HG03135 (cell line): ENCODE results near the gene CAMK1G.

ENCODE experiments used
- ATAC-seq: cut with Tn5 transposase; IDR thresholded peaks from one replicate; pipeline ENCODE4 v1.9.1; 2021; ENCODE audit warnings: mild to moderate bottlenecking, moderate library complexity; ENCODE audit not compliant: unreplicated experiment

The CAMK1G gene

GRCh38 chr1:209583408-209583807, at the start of gene CAMK1G:
TSS of gene CAMK1G (plus strand) at chr1:209583714. CDS start at chr1:209594984, 11,270 bp downstream.
- ATAC-seq: no peak

GRCh38 chr1:209534496-209535250, 48.8 kb upstream of the CAMK1G start:
- ATAC-seq: no peak

- no peak for ATAC-seq
These were observed 46.7 kb upstream of the CAMK1G start for GRCh38 chr1:209536843-209537242.

- no peak for ATAC-seq
These were observed 46.0 kb upstream of the CAMK1G start for GRCh38 chr1:209537336-209538114.

- ATAC-seq: no peak
These were observed 43.9 kb upstream of the CAMK1G start for GRCh38 chr1:209539576-209539975.

GRCh38 chr1:209542585-209542984, 40.9 kb upstream of the CAMK1G start:
- ATAC-seq: no peak

- no peak for ATAC-seq
These were observed 39.4 kb upstream of the CAMK1G start for GRCh38 chr1:209544098-209544497.

- no peak for ATAC-seq
These were observed 38.1 kb upstream of the CAMK1G start for GRCh38 chr1:209545423-209545822.

- no peak for ATAC-seq
These were observed 37.0 kb upstream of the CAMK1G start for GRCh38 chr1:209546390-209547085.

GRCh38 chr1:209547626-209548025, 35.9 kb upstream of the CAMK1G start:
- ATAC-seq: no peak

GRCh38 chr1:209549443-209550205, 33.9 kb upstream of the CAMK1G start:
- no peak for ATAC-seq

GRCh38 chr1:209550519-209550918, 33.0 kb upstream of the CAMK1G start:
- ATAC-seq: no peak

- no peak for ATAC-seq
These were observed 30.9 kb upstream of the CAMK1G start for GRCh38 chr1:209552406-209553264.

- no peak for ATAC-seq
These were observed 28.5 kb upstream of the CAMK1G start for GRCh38 chr1:209554761-209555611.

GRCh38 chr1:209556162-209556690, 27.3 kb upstream of the CAMK1G start:
- ATAC-seq: no peak

GRCh38 chr1:209557221-209557620, 26.3 kb upstream of the CAMK1G start:
- ATAC-seq: no peak

- no peak for ATAC-seq
These were observed 23.0 kb upstream of the CAMK1G start for GRCh38 chr1:209560529-209560928.

- ATAC-seq: no peak
These were observed 22.6 kb upstream of the CAMK1G start for GRCh38 chr1:209560952-209561351.

- no peak for ATAC-seq
These were observed 22.0 kb upstream of the CAMK1G start for GRCh38 chr1:209561532-209561931.
